GM12878 (cell line): ENCODE measurements around the gene TACC2.

ENCODE experiments used
- MYC ChIP-seq: IDR thresholded peaks from 2 replicates; pipeline ENCODE4 v1.6.1; 2011; ENCODE audit warnings: mild to moderate bottlenecking, low read length, moderate library complexity, inconsistent platforms; ENCODE audit not compliant: insufficient read depth, insufficient replicate concordance, insufficient read length, severe bottlenecking
- TF ChIP-seq, protein P1 (sequence below), 3 experiments: IDR thresholded peaks in 2 of 3; conservative IDR thresholded peaks in 1 of 3; 2 replicates each; pipeline ENCODE4 v1.5.1; 2011; ENCODE audit warnings: low read depth in 3 of 3, low read length in 3 of 3, mild to moderate bottlenecking in 3 of 3, control low read depth in 2 of 3, moderate library complexity in 2 of 3, inconsistent platforms in 1 of 3, mixed read lengths in 1 of 3; ENCODE audit not compliant: control insufficient read depth in 2 of 3, insufficient read depth in 1 of 3; ENCODE audit errors: extremely low read depth in 1 of 3

DNA sequence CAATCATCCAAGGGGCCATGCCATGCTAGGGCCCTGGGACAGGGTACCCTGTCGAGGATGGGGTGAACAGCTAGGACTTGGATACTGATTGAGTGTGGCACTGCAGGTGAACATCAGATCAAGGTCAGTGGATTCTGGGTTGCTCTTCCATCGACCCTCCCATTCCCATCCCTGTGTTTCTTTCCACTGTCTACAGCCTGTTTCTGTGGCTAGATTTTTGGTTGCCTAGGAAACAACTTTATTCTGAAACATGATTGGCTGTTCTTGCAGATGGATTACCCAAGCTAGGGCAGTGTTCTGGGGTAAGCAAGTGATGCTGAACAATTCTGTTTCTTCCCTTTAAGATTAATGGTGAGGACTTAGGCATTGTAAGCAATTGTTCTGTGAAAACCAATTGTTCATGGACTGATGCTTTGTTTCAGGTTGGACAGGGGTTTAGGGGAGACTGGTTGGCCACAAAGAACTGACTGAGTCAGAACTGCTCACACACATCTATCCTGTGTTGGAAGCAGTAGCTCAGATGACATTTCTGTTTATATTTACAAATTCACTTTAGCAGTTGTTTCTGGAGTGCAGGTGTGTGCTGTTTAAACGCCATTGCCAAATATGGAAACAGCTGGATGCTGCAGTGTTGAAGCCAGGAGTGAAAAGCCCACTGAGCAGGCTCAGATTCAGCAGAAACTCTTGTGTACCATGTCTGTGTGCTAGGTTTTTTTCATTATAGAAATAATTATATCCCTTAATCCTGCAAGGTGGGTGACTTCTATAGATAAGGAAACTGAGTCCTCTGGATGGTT, 179.8 kb downstream of the TACC2 start:
- no peak for TF ChIP-seq MYC
- TF ChIP-seq, protein P1, sequence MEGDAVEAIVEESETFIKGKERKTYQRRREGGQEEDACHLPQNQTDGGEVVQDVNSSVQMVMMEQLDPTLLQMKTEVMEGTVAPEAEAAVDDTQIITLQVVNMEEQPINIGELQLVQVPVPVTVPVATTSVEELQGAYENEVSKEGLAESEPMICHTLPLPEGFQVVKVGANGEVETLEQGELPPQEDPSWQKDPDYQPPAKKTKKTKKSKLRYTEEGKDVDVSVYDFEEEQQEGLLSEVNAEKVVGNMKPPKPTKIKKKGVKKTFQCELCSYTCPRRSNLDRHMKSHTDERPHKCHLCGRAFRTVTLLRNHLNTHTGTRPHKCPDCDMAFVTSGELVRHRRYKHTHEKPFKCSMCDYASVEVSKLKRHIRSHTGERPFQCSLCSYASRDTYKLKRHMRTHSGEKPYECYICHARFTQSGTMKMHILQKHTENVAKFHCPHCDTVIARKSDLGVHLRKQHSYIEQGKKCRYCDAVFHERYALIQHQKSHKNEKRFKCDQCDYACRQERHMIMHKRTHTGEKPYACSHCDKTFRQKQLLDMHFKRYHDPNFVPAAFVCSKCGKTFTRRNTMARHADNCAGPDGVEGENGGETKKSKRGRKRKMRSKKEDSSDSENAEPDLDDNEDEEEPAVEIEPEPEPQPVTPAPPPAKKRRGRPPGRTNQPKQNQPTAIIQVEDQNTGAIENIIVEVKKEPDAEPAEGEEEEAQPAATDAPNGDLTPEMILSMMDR (IDR thresholded peaks at IDR 0.05 in 2 of 3, conservative IDR thresholded peaks at IDR 0.05 in 1 of 3; ENCODE audit: control insufficient read depth in 2 of 3, extremely low read depth in 1 of 3, insufficient read depth in 1 of 3, low read depth in 3 of 3, low read length in 3 of 3), result no peak
